Measurements from ENCODE around the gene UBE2G2. TPM values are rescaled to one million over a fixed set of nuclear protein-coding genes. Genes with fewer than 3 reads are reported as not detected.

The UBE2G2 gene
- total RNA-seq, 1 experiment from 2014 or later, result 147 TPM

DNA sequence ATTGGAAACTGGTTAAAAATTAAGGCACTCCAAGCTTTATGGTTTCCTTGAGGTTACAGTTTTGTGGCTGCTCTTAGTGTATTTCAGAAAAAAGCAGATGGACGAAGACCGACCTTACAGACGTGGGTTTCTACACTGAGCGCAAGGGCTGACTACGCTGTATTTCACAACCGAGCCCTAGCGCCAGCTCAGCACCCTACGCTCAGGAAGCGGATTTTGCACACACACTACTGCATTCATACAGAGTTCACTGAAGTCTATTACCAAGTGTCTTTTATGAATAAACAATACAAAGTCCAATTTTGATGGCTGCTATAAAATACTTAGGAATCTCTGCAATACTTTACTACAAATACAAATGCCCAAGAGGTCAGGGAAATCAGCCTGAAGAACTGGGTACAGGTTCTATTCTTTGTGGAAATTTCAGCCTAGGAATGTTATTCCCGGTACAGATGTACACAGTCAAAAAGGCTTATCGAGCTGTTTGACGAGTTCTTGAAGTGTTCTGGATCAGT, 48.1 kb upstream of the UBE2G2 start:
- Mint-ChIP-seq H3K4me1 (ENCODE audit: insufficient read depth, unreplicated experiment) (no peaks in the 10 kb centered on the region), H3K9me3 (ENCODE audit: unreplicated experiment) (no peaks in the 10 kb centered on the region), H3K27ac (ENCODE audit: low read depth, unreplicated experiment) (no peak overlapping the region), H3K36me3 (ENCODE audit: insufficient read depth, unreplicated experiment) (peaks cover 84% of the 10 kb centered on the region), H3K27me3 (ENCODE audit: insufficient read depth, unreplicated experiment) (no peaks in the 10 kb centered on the region), H3K4me3 (ENCODE audit: unreplicated experiment) (no peak overlapping the region)
- intact Hi-C loops (cut with micrococcal nuclease), result no loop called here
- ChIA-PET CTCF (no interaction called here), POLR2A (interaction anchor here (1.1 kb wide), 1 partner anchor 26 kb away, joined by 4 read pairs; no protein-coding TSS in a partner anchor)
- DNase-seq (ENCODE audit: unreplicated experiment), result no peak
- TF ChIP-seq CTCF (IDR thresholded peaks at IDR 0.05; ENCODE audit: unreplicated experiment), result no peak
- TSS peak; percentile 52 for BruUV-seq (replicated peaks)

- no peak for DNase-seq (ENCODE audit: unreplicated experiment)
- no peak for TF ChIP-seq CTCF (IDR thresholded peaks at IDR 0.05; ENCODE audit: unreplicated experiment)
- no TSS peak for BruUV-seq (replicated peaks)
- intact Hi-C loops (cut with micrococcal nuclease), result no loop called here
- POLR2A ChIA-PET, result no interaction called here
- Mint-ChIP-seq H3K27me3 (ENCODE audit: insufficient read depth, unreplicated experiment) (no peaks in the 10 kb centered on the region), H3K4me3 (ENCODE audit: unreplicated experiment) (no peak overlapping the region), H3K36me3 (ENCODE audit: insufficient read depth, unreplicated experiment) (peaks cover 82% of the 10 kb centered on the region), H3K27ac (ENCODE audit: low read depth, unreplicated experiment) (no peak overlapping the region), H3K4me1 (ENCODE audit: insufficient read depth, unreplicated experiment) (no peaks in the 10 kb centered on the region), H3K9me3 (ENCODE audit: unreplicated experiment) (no peaks in the 10 kb centered on the region)
- CTCF ChIA-PET, result interaction anchor here (0.7 to 1.2 kb wide), 2 partner anchors 33 to 101 kb away, joined by 3 read pairs; no protein-coding TSS in a partner anchor
Measured at GRCh38 chr21:44848821-44849521, 47.4 kb upstream of the UBE2G2 start.

GRCh38 chr21:44847261-44848056, 45.8 kb upstream of the UBE2G2 start:
- Mint-ChIP-seq H3K4me1 (ENCODE audit: insufficient read depth, unreplicated experiment) (no peaks in the 10 kb centered on the region), H3K27me3 (ENCODE audit: insufficient read depth, unreplicated experiment) (no peaks in the 10 kb centered on the region), H3K36me3 (ENCODE audit: insufficient read depth, unreplicated experiment) (peaks cover 67% of the 10 kb centered on the region), H3K4me3 (ENCODE audit: unreplicated experiment) (no peak overlapping the region), H3K9me3 (ENCODE audit: unreplicated experiment) (no peaks in the 10 kb centered on the region), H3K27ac (ENCODE audit: low read depth, unreplicated experiment) (no peak overlapping the region)
- POLR2A ChIA-PET, result interaction anchor here (0.6 to 1.1 kb wide), 4 partner anchors 24 to 509 kb away, joined by 3 to 4 read pairs (median 3); partner anchors contain the start of gene CFAP410
- CTCF ChIA-PET, result interaction anchor here (1.2 to 2.0 kb wide), 2 partner anchors 10 to 103 kb away, joined by 3 to 4 read pairs; no protein-coding TSS in a partner anchor
- TF ChIP-seq CTCF (IDR thresholded peaks at IDR 0.05; ENCODE audit: unreplicated experiment), result no peak
- no TSS peak for BruUV-seq (replicated peaks)
- intact Hi-C loops (cut with micrococcal nuclease), result loop anchor here (2.0 kb wide), 2 partner anchors 25 to 47 kb away; partner anchors contain the start of genes PTTG1IP and UBE2G2
- no peak for DNase-seq (ENCODE audit: unreplicated experiment)
